GM19099 (cell line): Measurements from ENCODE around the gene PCED1B.

Experiments used
- POLR2A ChIP-seq: IDR thresholded peaks from 3 replicates; pipeline ENCODE4 v1.6.1; 2011; ENCODE audit warnings: low read depth; ENCODE audit not compliant: insufficient read length; ENCODE audit errors: extremely low read depth

Gene PCED1B

GRCh38 chr12:47223031-47223847, 143.8 kb downstream of the PCED1B start:
- no peak for TF ChIP-seq POLR2A

- TF ChIP-seq POLR2A, result no peak
These were observed 144.4 kb downstream of the PCED1B start for GRCh38 chr12:47223848-47224213.

- TF ChIP-seq POLR2A, result no peak
These were observed 145.2 kb downstream of the PCED1B start for GRCh38 chr12:47224563-47225133.

- no peak for TF ChIP-seq POLR2A
These were observed 145.9 kb downstream of the PCED1B start for GRCh38 chr12:47225356-47225755.

- no peak for TF ChIP-seq POLR2A
These were observed 146.8 kb downstream of the PCED1B start for GRCh38 chr12:47226199-47226598.

GRCh38 chr12:47228802-47229201, 149.4 kb downstream of the PCED1B start:
- no peak for TF ChIP-seq POLR2A

- no peak for TF ChIP-seq POLR2A
These were observed 152.0 kb downstream of the PCED1B start for GRCh38 chr12:47231456-47231855.

GRCh38 chr12:47234576-47235141, 155.2 kb downstream of the PCED1B start:
- no peak for TF ChIP-seq POLR2A

GRCh38 chr12:47235258-47236040, 156.0 kb downstream of the PCED1B start:
- TF ChIP-seq POLR2A, result no peak

- TF ChIP-seq POLR2A, result no peak
These were observed 156.8 kb downstream of the PCED1B start for GRCh38 chr12:47236109-47236714.

GRCh38 chr12:47237751-47238211, 158.4 kb downstream of the PCED1B start:
- no peak for TF ChIP-seq POLR2A

GRCh38 chr12:47238669-47239114, 159.3 kb downstream of the PCED1B start:
- no peak for TF ChIP-seq POLR2A

GRCh38 chr12:47242426-47242825, 163.0 kb downstream of the PCED1B start:
- no peak for TF ChIP-seq POLR2A

GRCh38 chr12:47244835-47245234, 165.4 kb downstream of the PCED1B start:
- no peak for TF ChIP-seq POLR2A

GRCh38 chr12:47245623-47246022, 166.2 kb downstream of the PCED1B start:
- TF ChIP-seq POLR2A, result no peak
